Measurements from ENCODE around the gene GJB5. TPM values are rescaled to one million over a fixed set of nuclear protein-coding genes. Genes with fewer than 3 reads are reported as not detected.

The GJB5 gene
- total and polyA plus RNA-seq, 8 donors, result 0.37 to 23.9 TPM; not detected in 6

- DNase-seq, result no peak
- Histone ChIP-seq H3K4me1 (no peaks in the 10 kb centered on the region), H3K36me3 (no peaks in the 10 kb centered on the region), H3K27me3 (peaks cover 0 to 13% (median 0%) of the 10 kb centered on the region in 3 donors), H3K4me3 (no peak overlapping the region), H3K27ac (no peak overlapping the region), H3K9me3 (no peaks in the 10 kb centered on the region)
- intact Hi-C loops (cut with DNase I; ENCODE audit: low total_unique reads), result no loop called here
- TF ChIP-seq EP300 (IDR thresholded peaks at IDR 0.05) (no peak), POLR2A (IDR thresholded peaks at IDR 0.05) (no peak), POLR2AphosphoS5 (IDR thresholded peaks at IDR 0.05) (no peak), CTCF (IDR thresholded peaks at IDR 0.05) (no peak)
Measured at GRCh38 chr1:34710812-34711211, 44.0 kb upstream of the GJB5 start.

- Histone ChIP-seq H3K27ac (no peak overlapping the region), H3K27me3 (peaks cover 0 to 12% (median 0%) of the 10 kb centered on the region in 3 donors), H3K36me3 (no peaks in the 10 kb centered on the region), H3K4me3 (no peak overlapping the region), H3K9me3 (no peaks in the 10 kb centered on the region), H3K4me1 (no peaks in the 10 kb centered on the region)
- peak in 1 of 2 donors; percentile 21 for DNase-seq
- intact Hi-C loops (cut with DNase I; ENCODE audit: low total_unique reads), result no loop called here
- 78 to 88% (median 81%) methylated on average over 4 of the region's 4 CpGs for WGBS, 5 donors
- no peak for TF ChIP-seq CTCF (IDR thresholded peaks at IDR 0.05)
- TF ChIP-seq POLR2AphosphoS5 (IDR thresholded peaks at IDR 0.05), result no peak
- TF ChIP-seq EP300 (IDR thresholded peaks at IDR 0.05), result no peak
- TF ChIP-seq POLR2A (IDR thresholded peaks at IDR 0.05), result no peak
Measured at GRCh38 chr1:34711485-34711884, 43.4 kb upstream of the GJB5 start.

GRCh38 chr1:34712007-34712688 lies 42.7 kb upstream of the GJB5 start:
- Histone ChIP-seq H3K4me1 (no peaks in the 10 kb centered on the region), H3K9me3 (no peaks in the 10 kb centered on the region), H3K27ac (no peak overlapping the region), H3K27me3 (peaks cover 0 to 5% (median 0%) of the 10 kb centered on the region in 3 donors), H3K36me3 (no peaks in the 10 kb centered on the region), H3K4me3 (no peak overlapping the region)
- intact Hi-C loops (cut with DNase I; ENCODE audit: low total_unique reads), result no loop called here
- TF ChIP-seq CTCF (IDR thresholded peaks at IDR 0.05) (no peak), EP300 (IDR thresholded peaks at IDR 0.05) (no peak), POLR2A (IDR thresholded peaks at IDR 0.05) (no peak), POLR2AphosphoS5 (IDR thresholded peaks at IDR 0.05) (no peak)
- WGBS, 5 donors, result 37 to 52% (median 49%) methylated on average over 7 of the region's 7 CpGs
- DNase-seq, result peak in 1 of 2 donors; percentile 22

- no peak overlapping the region for H3K4me3 ChIP-seq
- peaks cover 0 to 8% (median 4%) of the 10 kb centered on the region in 4 donors for H3K9me3 ChIP-seq
- H3K27me3 ChIP-seq, result peaks cover 0 to 14% (median 0%) of the 10 kb centered on the region in 3 donors
- no peak for TF ChIP-seq POLR2A (IDR thresholded peaks at IDR 0.05)
- TF ChIP-seq CTCF (IDR thresholded peaks at IDR 0.05), result no peak
- no peak for TF ChIP-seq POLR2AphosphoS5 (IDR thresholded peaks at IDR 0.05)
- TF ChIP-seq EP300 (IDR thresholded peaks at IDR 0.05), result no peak
- no peaks in the 10 kb centered on the region for H3K36me3 ChIP-seq
- H3K4me1 ChIP-seq, result no peaks in the 10 kb centered on the region
- intact Hi-C loops (cut with DNase I; ENCODE audit: low total_unique reads), result no loop called here
- 68 to 79% (median 76%) methylated on average over 6 of the region's 6 CpGs for WGBS, 5 donors
- peak in 1 of 2 donors; percentile 52 for DNase-seq
- H3K27ac ChIP-seq, result no peak overlapping the region
Measured at GRCh38 chr1:34713443-34713842, 41.4 kb upstream of the GJB5 start.
